Central memory CD8-positive, alpha-beta T cell (primary cell): ENCODE data around the gene SV2A.
"Not testable (repeated sequence)": the region's sequence is repeated elsewhere in the genome, so short reads cannot be mapped to it uniquely, and the experiment has no call there.

Experiments
- ATAC-seq: fragments of 150-1000 bp; cut with Tn5 transposase; replicated peaks from 2 replicates; pipeline ENCODE4 v1.10.0; 2022; ENCODE audit warnings: mild to moderate bottlenecking, moderate FRiP score, moderate number of reproducible peaks; ENCODE audit not compliant: poor library complexity, severe bottlenecking; ENCODE audit errors: extremely low read depth
- DNase-seq, 2 donors: peaks; one replicate each; pipeline ENCODE4 v3.0.0; 2021; ENCODE audit warnings: low spot score in 2 of 2
- H3K27ac Mint-ChIP-seq: one replicate; pipeline ENCODE4 v1.8.0; 2022; ENCODE audit warnings: low read depth, mild to moderate bottlenecking, moderate library complexity, mixed read lengths
- H3K27me3 Mint-ChIP-seq: one replicate; pipeline ENCODE4 v1.8.0; 2022; ENCODE audit warnings: mixed read lengths
- H3K36me3 Mint-ChIP-seq: one replicate; pipeline ENCODE4 v1.8.0; 2022; ENCODE audit warnings: mild to moderate bottlenecking, moderate library complexity, mixed read lengths; ENCODE audit not compliant: insufficient read depth
- H3K4me1 Mint-ChIP-seq: one replicate; pipeline ENCODE4 v1.8.0; 2022; ENCODE audit warnings: mixed read lengths
- H3K4me3 Mint-ChIP-seq: one replicate; pipeline ENCODE4 v1.8.0; 2022; ENCODE audit warnings: mild to moderate bottlenecking, moderate library complexity, mixed read lengths
- H3K9me3 Mint-ChIP-seq: one replicate; pipeline ENCODE4 v1.8.0; 2022; ENCODE audit warnings: mixed read lengths

SV2A gene

GRCh38 chr1:149879556-149879955, 38.1 kb downstream of the SV2A start:
- Mint-ChIP-seq H3K36me3 (peaks cover 2% of the 10 kb centered on the region), H3K4me3 (no peak overlapping the region)

DNA sequence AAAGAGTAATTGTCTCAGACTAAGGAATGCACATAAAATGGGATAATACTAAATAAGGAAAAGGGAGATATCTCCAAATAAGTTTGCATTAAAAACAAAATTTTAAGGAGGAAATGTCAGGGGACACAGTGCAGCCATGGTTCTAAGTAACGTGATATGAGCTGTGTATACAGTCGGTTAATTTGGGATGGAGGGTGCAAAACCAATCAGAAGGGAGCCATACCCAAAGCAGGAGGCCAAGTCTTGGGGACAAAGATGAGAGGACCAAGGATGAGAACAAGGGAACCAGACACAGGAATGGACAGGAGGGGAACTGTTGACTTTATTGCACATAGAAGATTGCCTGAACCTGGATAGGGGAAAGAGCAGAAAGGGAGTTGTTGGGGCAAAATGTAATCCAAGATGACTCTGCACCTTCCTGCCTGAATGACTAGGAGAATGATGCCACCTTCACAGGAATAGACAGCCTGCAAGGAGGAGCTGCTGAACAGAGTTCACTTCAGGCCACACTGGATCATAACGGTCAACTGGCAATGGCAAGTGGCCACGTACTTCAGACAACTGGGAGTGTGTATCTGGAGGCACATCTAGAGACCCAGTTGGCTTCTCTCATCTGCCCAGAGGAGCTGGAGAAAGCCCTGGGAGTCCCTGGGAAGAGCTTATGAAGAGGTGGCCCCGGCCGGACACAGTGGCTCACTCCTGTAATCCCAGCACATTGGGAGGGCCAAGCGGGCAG, 40.3 kb downstream of the SV2A start:
- H3K4me1 Mint-ChIP-seq = peaks cover 7% of the 10 kb centered on the region
- H3K4me3 Mint-ChIP-seq = no peak overlapping the region
- DNase-seq (no peak), ATAC-seq (no peak)
- no peaks in the 10 kb centered on the region for H3K9me3 Mint-ChIP-seq
- H3K27me3 Mint-ChIP-seq = no peaks in the 10 kb centered on the region
- no peak overlapping the region for H3K27ac Mint-ChIP-seq
- peaks cover 2% of the 10 kb centered on the region for H3K36me3 Mint-ChIP-seq

More at GRCh38 chr1:149879556-149879955, 38.1 kb downstream of the SV2A start:
- Mint-ChIP-seq H3K4me1 (peaks cover 7% of the 10 kb centered on the region), H3K9me3 (no peaks in the 10 kb centered on the region), H3K27me3 (no peaks in the 10 kb centered on the region), H3K27ac (no peak overlapping the region)
- DNase-seq (no peak), ATAC-seq (peak; percentile 64)

DNA sequence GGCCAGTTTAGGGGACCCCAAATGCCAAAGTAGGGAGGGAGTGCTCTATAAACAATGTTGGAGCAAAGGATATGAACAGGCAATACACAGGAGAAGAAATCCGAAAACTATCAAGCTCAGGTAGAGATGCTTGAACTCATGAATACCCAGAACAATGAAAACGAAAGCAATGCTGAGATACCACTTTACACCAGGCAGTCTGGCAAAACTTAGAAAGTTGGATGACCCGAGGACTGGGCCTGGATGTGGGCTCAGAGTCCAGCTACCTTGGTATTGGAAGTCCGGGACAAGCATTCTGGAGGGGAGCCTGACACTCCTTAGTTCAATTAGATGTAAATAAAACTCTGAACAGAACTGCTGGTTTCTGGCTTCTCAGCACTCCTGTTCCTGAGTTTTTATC, 44.6 kb downstream of the SV2A start:
- H3K4me1 Mint-ChIP-seq, H3K4me3 Mint-ChIP-seq: not testable (repeated sequence)

DNA sequence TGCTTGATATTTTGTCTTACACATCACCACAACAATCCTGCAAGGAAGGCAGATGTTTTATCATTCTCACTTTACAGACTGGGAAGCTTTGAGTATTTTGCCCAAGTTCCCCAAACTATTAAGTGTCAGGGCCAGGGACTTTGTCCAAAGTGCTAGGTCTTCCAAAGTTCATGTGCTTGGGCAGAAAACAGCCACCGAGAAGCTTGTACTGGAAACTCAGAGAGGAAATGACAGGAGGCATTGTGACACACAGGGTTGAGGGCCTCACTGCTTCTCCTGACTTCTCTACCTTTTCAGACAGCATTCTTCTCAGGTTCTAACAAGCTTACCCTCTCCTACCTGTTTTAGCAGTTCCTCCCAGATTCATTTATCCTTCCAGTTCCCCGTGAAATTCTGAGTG, 50.8 kb downstream of the SV2A start:
- not testable (repeated sequence) for H3K27ac Mint-ChIP-seq, H3K4me3 Mint-ChIP-seq, H3K27me3 Mint-ChIP-seq, DNase-seq, H3K36me3 Mint-ChIP-seq, H3K9me3 Mint-ChIP-seq, ATAC-seq, H3K4me1 Mint-ChIP-seq

More for the DNA sequence above, 44.6 kb downstream of the SV2A start:
- H3K36me3 Mint-ChIP-seq, H3K27ac Mint-ChIP-seq, H3K27me3 Mint-ChIP-seq, DNase-seq, ATAC-seq, H3K9me3 Mint-ChIP-seq: not testable (repeated sequence)

GRCh38 chr1:149861497-149862054, 56.1 kb downstream of the SV2A start:
- H3K4me1 Mint-ChIP-seq, H3K9me3 Mint-ChIP-seq, H3K4me3 Mint-ChIP-seq, H3K27me3 Mint-ChIP-seq, H3K27ac Mint-ChIP-seq, H3K36me3 Mint-ChIP-seq, DNase-seq: not testable (repeated sequence)
- ATAC-seq = peak; percentile 21

GRCh38 chr1:149860684-149861496, 56.8 kb downstream of the SV2A start:
- H3K36me3 Mint-ChIP-seq, H3K4me1 Mint-ChIP-seq: not testable (repeated sequence)

GRCh38 chr1:149860271-149860670, 57.4 kb downstream of the SV2A start:
- H3K4me1 Mint-ChIP-seq, DNase-seq, H3K9me3 Mint-ChIP-seq, H3K36me3 Mint-ChIP-seq, H3K27me3 Mint-ChIP-seq, H3K4me3 Mint-ChIP-seq, H3K27ac Mint-ChIP-seq: not testable (repeated sequence)
- ATAC-seq = peak; percentile 37

More at GRCh38 chr1:149860684-149861496, 56.8 kb downstream of the SV2A start:
- not testable (repeated sequence) for H3K27ac Mint-ChIP-seq, H3K4me3 Mint-ChIP-seq, H3K27me3 Mint-ChIP-seq, H3K9me3 Mint-ChIP-seq, DNase-seq
- ATAC-seq = peak; percentile 82
